K562 (cell line): Measurements from ENCODE around the gene OBP2A. TPM values are rescaled to one million over a fixed set of nuclear protein-coding genes. Genes with fewer than 3 reads are reported as not detected.

ENCODE experiments used
- ATAC-seq: fragments of 200-7000 bp; cut with Tn5 transposase; 3 replicates; pipeline ENCODE4 v1.9.1; 2020; ENCODE audit warnings: moderate library complexity
- BruUV-seq: library from RNA; stranded (reverse); fragments of 400-500 nt; replicated peaks from 2 replicates; lab custom pipeline; 2021; lab: Mats Ljungman, UMichigan
- CTCF ChIA-PET: fragments of 300-600 bp; formaldehyde crosslinking; extraction: SDS; loops from one replicate; lab custom pipeline; 2021; ENCODE audit warnings: low intra/inter-chr PET ratio; lab: Yijun Ruan, JAX
- POLR2A ChIA-PET: fragments of 300-600, 350-650 bp; sonication (Branson Sonifier 250); formaldehyde crosslinking; extraction: SDS; loops from one replicate; lab custom pipeline; 2021; ENCODE audit warnings: antibody characterized with exemption, inconsistent platforms; lab: Yijun Ruan, JAX
- DNase-seq, 4 experiments: peaks; one replicate each; pipeline versions ENCODE4 v3.0.0 to v3.0.0-alpha.2; 2011 to 2018; ENCODE audit warnings: low spot score in 3 of 4, mixed read lengths in 3 of 4; ENCODE audit errors: extremely low read depth in 1 of 4
- FAIRE-seq: peaks from 2 replicates; lab custom pipeline; 2011; peaks lifted over from hg19 to GRCh38; lab: Jason Lieb, UNC
- H2AFZ ChIP-seq: 2 replicates; pipeline ENCODE4 v1.6.0; 2011; ENCODE audit warnings: low read depth, low read length, control low read depth, inconsistent platforms
- H3K27ac ChIP-seq: fragments of 200-600 bp; 3 replicates; pipeline ENCODE4 v1.8.0; 2011; ENCODE audit warnings: low read depth, mild to moderate bottlenecking, control low read depth, inconsistent platforms, low read length, moderate library complexity, mixed read lengths; ENCODE audit errors: extremely low read depth
- H3K27me3 ChIP-seq, 2 experiments: fragments of 300-600 bp in 1 of 2; 2 replicates in 1 of 2; 3 replicates in 1 of 2; pipeline versions ENCODE4 v1.6.0 to v1.8.0; 2011; ENCODE audit warnings: inconsistent platforms in 2 of 2, low read length in 2 of 2, mild to moderate bottlenecking in 1 of 2, mixed read lengths in 1 of 2, moderate library complexity in 1 of 2; ENCODE audit not compliant: control insufficient read depth in 2 of 2, insufficient read depth in 2 of 2
- H3K36me3 ChIP-seq: fragments of 300-600 bp; 3 replicates; pipeline ENCODE4 v1.8.0; 2011; ENCODE audit warnings: mild to moderate bottlenecking, low read length, inconsistent platforms; ENCODE audit not compliant: control insufficient read depth, insufficient read depth
- H3K4me1 ChIP-seq, 2 experiments: fragments of 200-600 bp in 1 of 2; replicated peaks in 1 of 2; 2 replicates in 1 of 2; 3 replicates in 1 of 2; pipeline versions ENCODE4 v1.5.1 to v1.8.0; 2011; ENCODE audit warnings: inconsistent platforms in 2 of 2, low read length in 2 of 2, mild to moderate bottlenecking in 1 of 2, mixed read lengths in 1 of 2, moderate library complexity in 1 of 2; ENCODE audit not compliant: control insufficient read depth in 2 of 2, insufficient read depth in 2 of 2
- H3K4me2 ChIP-seq: 2 replicates; pipeline ENCODE4 v1.6.1; 2011; ENCODE audit warnings: low read length, control low read depth, inconsistent platforms, mixed read lengths; ENCODE audit not compliant: insufficient read depth
- H3K4me3 ChIP-seq: fragments of 200-600 bp; sonication (generic), shearing (Covaris generic); 2 replicates; pipeline ENCODE4 v1.5.1; 2016; ENCODE audit warnings: control low read depth, inconsistent platforms
- H3K79me2 ChIP-seq: fragments of 200-600 bp; 3 replicates; pipeline ENCODE4 v1.8.0; 2011; ENCODE audit warnings: low read length, inconsistent platforms; ENCODE audit not compliant: control insufficient read depth, insufficient read depth
- H3K9ac ChIP-seq, 2 experiments: 2 replicates each; pipeline versions ENCODE4 v1.6.0 to v1.6.1; 2011; ENCODE audit warnings: low read depth in 2 of 2, low read length in 2 of 2, control low read depth in 1 of 2, inconsistent platforms in 1 of 2, mild to moderate bottlenecking in 1 of 2, mixed read lengths in 1 of 2; ENCODE audit not compliant: insufficient read depth in 1 of 2
- H3K9me1 ChIP-seq: one replicate; pipeline ENCODE4 v1.6.0; 2011; ENCODE audit warnings: inconsistent platforms, mild to moderate bottlenecking, low read length, moderate library complexity; ENCODE audit not compliant: control insufficient read depth, insufficient read depth
- H3K9me3 ChIP-seq: replicated peaks from 2 replicates; pipeline ENCODE4 v1.5.1; 2011; ENCODE audit warnings: low read depth, low read length, inconsistent platforms; ENCODE audit not compliant: control insufficient read depth, insufficient read depth
- H4K20me1 ChIP-seq: replicated peaks from 2 replicates; pipeline ENCODE4 v1.6.1; 2011; ENCODE audit warnings: low read length, inconsistent platforms, mixed read lengths; ENCODE audit not compliant: control insufficient read depth, insufficient read depth
- ARID4B ChIP-seq: sonication (generic); formaldehyde crosslinking; IDR thresholded peaks from 2 replicates; pipeline ENCODE4 v1.8.0; 2022; ENCODE audit warnings: mild to moderate bottlenecking, missing genetic modification reagents
- CLOCK ChIP-seq: fragments of 250-450 bp; sonication (Bioruptor Pico); IDR thresholded peaks from 2 replicates; pipeline ENCODE4 v1.4.0; 2020; ENCODE audit warnings: mild to moderate bottlenecking, moderate library complexity, borderline replicate concordance
- HNRNPH1 ChIP-seq: fragments of 200-400 bp; formaldehyde crosslinking; optimal IDR thresholded peaks from 2 replicates; pipeline ENCODE3; 2017; ENCODE audit warnings: low read depth, mild to moderate bottlenecking, low read length, moderate library complexity
- NRF1 ChIP-seq, 2 experiments: fragments of 450-650 bp; IDR thresholded peaks in 1 of 2; conservative IDR thresholded peaks in 1 of 2; 2 replicates each; pipeline ENCODE4 v1.6.1; 2014; ENCODE audit warnings: mild to moderate bottlenecking in 2 of 2
- SAP30 ChIP-seq: fragments of 200-600 bp; sonication (generic); IDR thresholded peaks from 2 replicates; pipeline ENCODE4 v1.6.1; 2012; ENCODE audit warnings: borderline replicate concordance, low read depth, mild to moderate bottlenecking, moderate library complexity, low read length, control low read depth, inconsistent platforms; ENCODE audit not compliant: insufficient read depth, poor library complexity, severe bottlenecking
- TCF15 ChIP-seq: fragments of 250-450 bp; sonication (Bioruptor Pico); IDR thresholded peaks from 2 replicates; pipeline ENCODE4 v1.8.0; 2022; ENCODE audit warnings: moderate library complexity, mild to moderate bottlenecking, inconsistent platforms
- TCF3 ChIP-seq: sonication (generic); formaldehyde crosslinking; IDR thresholded peaks from 2 replicates; pipeline ENCODE4 v1.4.0; 2020; ENCODE audit warnings: mild to moderate bottlenecking, missing genetic modification reagents
- TFAP4 ChIP-seq: sonication (generic); formaldehyde crosslinking; IDR thresholded peaks from 2 replicates; pipeline ENCODE4 v1.8.0; 2022; ENCODE audit warnings: missing genetic modification reagents, mild to moderate bottlenecking, moderate library complexity, borderline replicate concordance
- ZNF740 ChIP-seq, 3 experiments: fragments of 200-800 bp in 1 of 3; sonication (Bioruptor generic) in 1 of 3; sonication (generic) in 1 of 3; formaldehyde crosslinking in 1 of 3; IDR thresholded peaks; 2 replicates each; pipeline versions ENCODE4 v1.6.1 to v1.8.0; 2016 to 2022; ENCODE audit warnings: mild to moderate bottlenecking in 2 of 3, missing compliant biosample characterization in 2 of 3, missing genetic modification characterization in 2 of 3, missing genetic modification reagents in 1 of 3
- WGBS: fragments of 100-300 bp; shearing (Covaris generic); methylation state at CpG from one replicate; pipeline ENCODE4 v1.1.6; 2016; ENCODE audit warnings: low coverage, mixed read lengths; ENCODE audit not compliant: insufficient coverage; ENCODE audit errors: missing lambda C conversion rate; 5-methylcytosine and 5-hydroxymethylcytosine counted together
- in situ Hi-C: fragments of 300-500 bp; cut with MboI; formaldehyde crosslinking; loops from 4 replicates; pipeline ENCODE4 v1.15.0; 2018; ENCODE audit warnings: inconsistent platforms, mixed read lengths
- intact Hi-C: fragments of 100-400 bp; cut with micrococcal nuclease; formaldehyde crosslinking; loops from 2 replicates; pipeline ENCODE4 v1.14.2; 2022
- polyA plus RNA-seq, 8 experiments: library from polyadenylated mRNA; depleted of rRNA in 4 of 8; stranded (reverse) in 5 of 8; unstranded in 3 of 8; fragments of >200 nt; fragmentation: Nextera tagmentation in 2 of 8; fragmentation: Illumina TruSeq in 1 of 8; extraction: Ambion mirVana in 2 of 8; extraction: Trizol in 1 of 8; gene quantifications; 2 replicates each; pipeline versions ENCODE4 v1.2.1 to v1.2.3, GENCODE V29; 2011 to 2014; ENCODE audit warnings: inconsistent platforms in 1 of 8, missing spikeins in 1 of 8
- total RNA-seq, 7 experiments: library from RNA; depleted of rRNA in 6 of 7; stranded (reverse); fragments of >200 nt in 6 of 7; fragmentation: Illumina TruSeq in 2 of 7; extraction: Trizol in 2 of 7; gene quantifications; 2 replicates each; pipeline versions ENCODE4 v1.2.1 to v1.2.3, GENCODE V29; 2011 to 2021; ENCODE audit warnings: low replicate concordance in 1 of 7

Gene OBP2A
- total and polyA plus RNA-seq, 9 of the 15 experiments (the other 6 are each of a cell fraction or from before 2014, with no cell fraction given) = not detected

- FAIRE-seq (no peak), ATAC-seq (peak; percentile 16), DNase-seq (no peak)
- ChIA-PET CTCF (interaction anchor here (0.7 kb wide), 1 partner anchor 1707 kb away, joined by 3 read pairs; no protein-coding TSS in a partner anchor), POLR2A (interaction anchor here (0.7 kb wide), 1 partner anchor 13 kb away, joined by 3 read pairs; no protein-coding TSS in a partner anchor)
- 1% methylated on average over 23 of the region's 29 CpGs for WGBS
- peak overlapping the region; percentile 88 for H3K4me2 ChIP-seq
- no peaks in the 10 kb centered on the region for H3K9me3 ChIP-seq
- H3K4me3 ChIP-seq = peak overlapping the region; percentile 78
- H3K79me2 ChIP-seq = peaks cover 41% of the 10 kb centered on the region
- peak overlapping the region; percentile 89 for H2AFZ ChIP-seq
- in situ Hi-C loops = no loop called here
- H3K27ac ChIP-seq = no peak overlapping the region; the same call in 2 of the 3 replicates
- H3K9me1 ChIP-seq = no peaks in the 10 kb centered on the region
- peak overlapping the region; percentile 92 to 93; a peak in 3 of 4 replicates for H3K9ac ChIP-seq
- H4K20me1 ChIP-seq = peaks cover 21% of the 10 kb centered on the region
- no peaks in the 10 kb centered on the region for H3K27me3 ChIP-seq
- intact Hi-C loops = loop anchor here (2.0 kb wide), 1 partner anchor 59 kb away; no protein-coding TSS in a partner anchor
- no TSS peak for BruUV-seq
- H3K36me3 ChIP-seq = peaks cover 37% of the 10 kb centered on the region
- H3K4me1 ChIP-seq = peaks cover 8 to 64% of the 10 kb centered on the region in 2 experiments
- TF ChIP-seq HNRNPH1 (no peak), CLOCK (CRISPR knock-in tag) (no peak), ARID4B (CRISPR knock-in tag) (peak; percentile 57; the same call in 1 of the 2 replicates), TCF3 (CRISPR knock-in tag) (no peak), TFAP4 (CRISPR knock-in tag) (0 out of 2 replicates have a peak, but pooled peaks have one; percentile 3), ZNF740 (CRISPR knock-in tag; IDR thresholded peaks at IDR 0.05) (no peak; the same call in 1 of the 2 replicates), ZNF740 (tag; IDR thresholded peaks at IDR 0.05) (peak in 1 of 2 experiments; percentile 7; a peak in 1 of 4 replicates), TCF15 (CRISPR knock-in tag) (no peak), NRF1 (conservative IDR thresholded peaks at IDR 0.05 in 1 of 2, IDR thresholded peaks at IDR 0.05 in 1 of 2) (peak in 1 of 2 experiments; percentile 11; a peak in 2 of 4 replicates), SAP30 (peak; percentile 11)
Observed at GRCh38 chr9:135500071-135500524, 45.8 kb upstream of the OBP2A start.
